Small intestine (tissue), 7 donors: ENCODE results near the gene WDR1. TPM values are rescaled to one million over a fixed set of nuclear protein-coding genes. Genes with fewer than 3 reads are reported as not detected.

Experiments used
- DNase-seq, 2 donors: peaks; one replicate each; pipeline versions ENCODE4 v3.0.0 to v3.0.0-alpha.2; 2013
- FAIRE-seq: peaks from 2 replicates; lab custom pipeline; 2012; peaks lifted over from hg19 to GRCh38; lab: Jason Lieb, UNC
- H3K27ac ChIP-seq, 3 donors: one replicate each; pipeline ENCODE4 v1.5.1; 2013; ENCODE audit warnings: low read length in 2 of 3, mild to moderate bottlenecking in 2 of 3, control low read depth in 1 of 3, inconsistent platforms in 1 of 3, low read depth in 1 of 3, moderate library complexity in 1 of 3
- H3K27me3 ChIP-seq, 3 donors: one replicate each; pipeline ENCODE4 v1.6.1; 2013; ENCODE audit warnings: low read length in 3 of 3, inconsistent platforms in 1 of 3; ENCODE audit not compliant: control insufficient read depth in 3 of 3, insufficient read depth in 3 of 3
- H3K36me3 ChIP-seq, 3 donors: one replicate each; pipeline ENCODE4 v1.6.1; 2013; ENCODE audit warnings: low read length in 3 of 3, inconsistent platforms in 1 of 3, low read depth in 1 of 3, mild to moderate bottlenecking in 1 of 3, moderate library complexity in 1 of 3; ENCODE audit not compliant: control insufficient read depth in 3 of 3, insufficient read depth in 2 of 3
- H3K4me1 ChIP-seq, 3 donors: one replicate each; pipeline ENCODE4 v1.6.1; 2013; ENCODE audit warnings: low read length in 2 of 3, inconsistent platforms in 1 of 3, low read depth in 1 of 3, mild to moderate bottlenecking in 1 of 3, moderate library complexity in 1 of 3; ENCODE audit not compliant: control insufficient read depth in 3 of 3, insufficient read depth in 2 of 3
- H3K4me3 ChIP-seq, 3 donors: one replicate each; pipeline ENCODE4 v1.5.1; 2013; ENCODE audit warnings: low read length in 3 of 3, control low read depth in 1 of 3, inconsistent platforms in 1 of 3, low read depth in 1 of 3, mild to moderate bottlenecking in 1 of 3, moderate library complexity in 1 of 3
- H3K9me3 ChIP-seq, 2 donors: one replicate each; pipeline ENCODE4 v1.6.1; 2013; ENCODE audit warnings: low read depth in 1 of 2, low read length in 1 of 2; ENCODE audit not compliant: control insufficient read depth in 2 of 2, insufficient read depth in 1 of 2
- WGBS, 3 donors: extraction: QIAGEN DNeasy Blood & Tissue Kit; methylation state at CpG; one replicate each; pipeline ENCODE4 v1.1.7; 2013; 5-methylcytosine and 5-hydroxymethylcytosine counted together
- polyA plus RNA-seq, 4 donors: library from polyadenylated mRNA; stranded (reverse) in 3 of 4; unstranded in 1 of 4; fragments of 200-250 nt in 3 of 4; fragments of 120-200 nt in 1 of 4; gene quantifications; one replicate each; pipeline versions ENCODE4 v1.2.1 to v1.2.3, GENCODE V29; 2013
- donor health status: healthy with polysubstance abuse.
- donor health status: control.
- donor health status: control.
- donor health status: Bipolar disorder and iron deficiency.
- donor health status: healthy.

WDR1 gene
- polyA plus RNA-seq, 4 donors: 147 to 196 (median 165) TPM

DNA sequence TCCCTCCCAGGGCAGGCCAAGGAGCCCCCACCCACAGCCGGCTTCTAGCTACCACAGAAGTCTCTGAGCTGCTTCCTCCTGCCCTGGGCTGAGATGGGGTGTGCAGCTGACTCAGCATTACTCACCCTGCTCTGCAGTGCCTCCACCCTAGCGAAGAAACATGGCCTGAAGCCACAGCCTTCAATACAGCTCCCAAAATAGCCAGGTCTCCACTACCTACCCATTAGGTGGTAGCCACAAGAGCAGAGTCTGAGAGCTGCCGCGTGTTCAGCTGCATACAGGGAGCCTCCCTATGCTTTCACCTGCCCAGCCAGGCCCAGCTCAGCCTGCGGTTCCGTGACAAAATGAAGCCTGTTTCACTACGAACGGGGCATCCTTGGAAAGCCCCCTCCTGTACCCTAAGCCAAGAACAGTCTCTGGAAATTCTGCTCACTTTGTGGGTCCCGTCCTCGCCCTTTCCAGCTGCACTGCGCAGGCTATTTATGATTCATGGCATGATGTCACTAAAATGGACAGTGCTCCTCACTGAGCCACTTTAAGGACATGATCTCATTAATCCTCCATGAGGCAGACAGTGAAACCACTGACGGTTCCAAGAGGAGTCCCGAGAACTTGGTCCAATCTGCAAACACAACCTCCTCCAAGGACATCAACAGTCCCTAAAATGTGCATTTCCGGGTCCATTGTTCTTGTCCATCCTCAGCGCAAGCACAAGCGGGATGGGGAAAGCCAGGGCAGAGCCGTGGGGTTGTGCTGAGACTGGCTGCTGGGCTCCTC lies 20.2 kb downstream of the WDR1 start:
- H3K27ac ChIP-seq: peak overlapping the region in 2 of 3 donors; percentile 39 to 87
- H3K27me3 ChIP-seq: no peaks in the 10 kb centered on the region
- no peaks in the 10 kb centered on the region for H3K9me3 ChIP-seq
- FAIRE-seq (no peak), DNase-seq (peak in 1 of 2 donors; percentile 60)
- H3K4me1 ChIP-seq: peaks cover 0 to 16% (median 11%) of the 10 kb centered on the region in 3 donors
- peaks cover 13 to 100% (median 26%) of the 10 kb centered on the region in 3 donors for H3K36me3 ChIP-seq
- WGBS, 3 donors: 45 to 75% (median 63%) methylated on average over 16 to 17 of the region's 17 CpGs
- H3K4me3 ChIP-seq: no peak overlapping the region

DNA sequence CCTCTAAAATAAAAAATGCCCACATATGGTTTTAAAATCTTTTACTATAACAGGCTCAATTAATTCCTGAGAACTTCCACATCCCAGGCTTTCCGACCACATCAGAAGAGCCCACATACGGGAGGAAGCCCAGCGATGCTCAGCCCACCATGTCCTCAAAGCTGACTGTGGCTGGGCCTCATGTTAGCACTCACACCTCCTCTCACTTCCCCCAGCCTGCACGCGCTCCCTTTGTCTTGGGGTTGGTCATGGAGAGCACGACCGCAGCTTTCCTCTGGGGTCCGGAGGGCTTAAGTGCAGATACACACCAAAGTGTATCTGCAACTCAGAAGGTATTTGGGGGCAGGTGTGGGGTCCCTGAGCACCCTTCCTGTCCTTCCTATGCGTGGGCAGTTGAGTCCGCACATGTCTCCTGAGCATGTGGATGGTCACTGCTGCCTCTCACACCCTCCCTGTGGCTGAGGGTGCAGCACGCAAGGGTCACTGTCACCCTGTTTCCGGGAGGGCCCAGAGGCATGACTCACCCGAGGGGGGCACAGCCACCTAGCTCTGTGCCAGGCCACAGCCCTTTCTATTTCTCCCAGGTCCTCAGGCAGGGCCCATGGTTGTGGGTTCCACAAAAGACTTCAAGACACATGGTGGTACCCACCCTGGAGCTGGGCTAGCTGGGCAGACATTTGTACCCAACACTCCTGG lies 21.2 kb downstream of the WDR1 start:
- H3K9me3 ChIP-seq: no peaks in the 10 kb centered on the region
- peaks cover 1 to 16% (median 14%) of the 10 kb centered on the region in 3 donors for H3K4me1 ChIP-seq
- peaks cover 15 to 100% (median 29%) of the 10 kb centered on the region in 3 donors for H3K36me3 ChIP-seq
- 72 to 74% (median 73%) methylated on average over 13 of the region's 13 CpGs for WGBS, 3 donors
- H3K4me3 ChIP-seq: no peak overlapping the region
- DNase-seq (no peak), FAIRE-seq (no peak)
- no peaks in the 10 kb centered on the region for H3K27me3 ChIP-seq
- H3K27ac ChIP-seq: peak overlapping the region in 2 of 3 donors; percentile 54 to 87

DNA sequence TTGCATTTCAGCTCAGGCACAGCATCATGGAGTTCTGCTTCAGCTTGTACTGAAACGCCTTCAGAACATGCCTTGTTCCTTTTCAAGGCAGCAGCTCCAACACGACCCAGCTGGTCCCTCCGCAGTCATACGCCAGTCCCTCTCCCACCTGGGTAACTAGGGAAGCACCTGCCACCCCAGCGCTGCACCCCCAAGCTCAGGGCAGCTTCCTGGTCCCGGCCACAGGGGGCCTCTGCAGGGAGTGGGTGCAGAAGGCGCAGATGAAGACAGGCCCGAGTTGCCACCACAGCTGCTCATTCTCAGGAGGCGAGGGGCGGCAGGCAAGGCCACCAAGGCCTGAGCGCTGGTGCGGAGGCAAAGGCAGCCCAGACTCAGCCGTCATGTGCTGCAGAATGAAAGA lies 21.8 kb downstream of the WDR1 start:
- H3K27ac ChIP-seq: peak overlapping the region in 1 of 3 donors; percentile 29
- no peaks in the 10 kb centered on the region for H3K9me3 ChIP-seq
- H3K4me3 ChIP-seq: no peak overlapping the region
- 65 to 87% (median 72%) methylated on average over 13 of the region's 13 CpGs for WGBS, 3 donors
- H3K27me3 ChIP-seq: no peaks in the 10 kb centered on the region
- H3K4me1 ChIP-seq: peaks cover 3 to 20% (median 19%) of the 10 kb centered on the region in 3 donors
- DNase-seq (no peak), FAIRE-seq (no peak)
- peaks cover 15 to 100% (median 29%) of the 10 kb centered on the region in 3 donors for H3K36me3 ChIP-seq

DNA sequence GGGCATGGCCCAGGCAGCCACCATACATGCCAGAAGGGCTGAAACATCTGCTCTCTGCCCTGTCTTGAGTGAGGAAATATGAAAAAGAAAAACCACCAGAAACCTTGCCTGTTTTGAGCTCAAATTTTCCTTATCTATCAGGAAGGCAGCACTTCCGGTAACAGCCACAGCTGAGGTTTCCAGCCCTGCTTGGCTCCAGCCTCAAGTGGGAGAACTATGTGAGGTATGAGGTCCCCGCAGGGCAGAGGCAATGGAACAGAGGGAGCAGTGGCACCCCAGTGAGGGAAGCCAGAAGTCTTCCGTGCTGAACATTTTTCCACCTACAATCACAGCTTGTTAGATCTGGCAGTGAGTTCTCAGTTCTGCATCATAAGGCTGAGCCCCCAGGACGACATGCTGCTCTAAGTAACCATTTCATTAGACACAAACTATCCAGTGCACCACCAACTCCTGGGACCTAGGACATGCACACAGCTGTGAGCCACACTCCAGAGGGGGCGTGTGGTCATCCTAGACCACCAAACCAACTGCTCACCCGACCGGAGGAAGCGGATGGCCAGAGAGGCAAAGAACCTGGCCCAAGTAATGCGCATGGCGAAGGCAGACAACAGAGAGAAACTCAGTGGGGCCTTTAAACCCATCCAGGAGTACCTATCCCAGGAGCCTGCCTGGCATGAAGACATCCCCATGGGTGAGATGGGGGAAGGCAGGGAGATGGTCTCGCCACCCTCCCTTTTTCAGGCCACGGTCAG lies 22.6 kb downstream of the WDR1 start:
- Histone ChIP-seq H3K9me3 (no peaks in the 10 kb centered on the region), H3K36me3 (peaks cover 15 to 97% (median 22%) of the 10 kb centered on the region in 3 donors), H3K27ac (peak overlapping the region in 2 of 3 donors; percentile 33 to 65), H3K4me1 (peaks cover 3 to 24% (median 20%) of the 10 kb centered on the region in 3 donors), H3K4me3 (no peak overlapping the region), H3K27me3 (no peaks in the 10 kb centered on the region)
- DNase-seq: no peak
- FAIRE-seq: no peak
- 71 to 83% (median 76%) methylated on average over 12 of the region's 12 CpGs for WGBS, 3 donors

DNA sequence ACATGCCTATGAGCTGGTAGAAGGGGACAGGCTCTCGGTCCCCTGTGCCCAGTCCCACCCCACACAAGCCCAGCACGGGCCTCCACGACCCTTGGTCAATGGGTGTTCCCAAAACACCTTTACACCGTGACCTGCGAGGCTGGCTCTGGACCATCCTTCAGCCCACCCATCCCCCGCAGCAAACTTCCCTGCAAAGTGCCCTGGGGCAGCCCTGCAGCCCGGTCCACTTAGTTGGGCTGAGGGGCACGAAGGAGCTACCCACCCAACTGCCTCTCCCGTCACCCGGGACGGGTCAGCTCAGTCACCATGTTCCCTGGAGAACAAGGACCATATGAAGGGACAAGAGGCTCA lies 23.4 kb downstream of the WDR1 start:
- FAIRE-seq: no peak
- DNase-seq: no peak
- Histone ChIP-seq H3K27me3 (no peaks in the 10 kb centered on the region), H3K4me3 (no peak overlapping the region), H3K27ac (peak overlapping the region in 2 of 3 donors; percentile 33 to 65), H3K36me3 (peaks cover 16 to 97% (median 17%) of the 10 kb centered on the region in 3 donors), H3K9me3 (no peaks in the 10 kb centered on the region), H3K4me1 (peaks cover 3 to 31% (median 23%) of the 10 kb centered on the region in 3 donors)
- WGBS, 3 donors: 64 to 76% (median 67%) methylated on average over 11 of the region's 11 CpGs

DNA sequence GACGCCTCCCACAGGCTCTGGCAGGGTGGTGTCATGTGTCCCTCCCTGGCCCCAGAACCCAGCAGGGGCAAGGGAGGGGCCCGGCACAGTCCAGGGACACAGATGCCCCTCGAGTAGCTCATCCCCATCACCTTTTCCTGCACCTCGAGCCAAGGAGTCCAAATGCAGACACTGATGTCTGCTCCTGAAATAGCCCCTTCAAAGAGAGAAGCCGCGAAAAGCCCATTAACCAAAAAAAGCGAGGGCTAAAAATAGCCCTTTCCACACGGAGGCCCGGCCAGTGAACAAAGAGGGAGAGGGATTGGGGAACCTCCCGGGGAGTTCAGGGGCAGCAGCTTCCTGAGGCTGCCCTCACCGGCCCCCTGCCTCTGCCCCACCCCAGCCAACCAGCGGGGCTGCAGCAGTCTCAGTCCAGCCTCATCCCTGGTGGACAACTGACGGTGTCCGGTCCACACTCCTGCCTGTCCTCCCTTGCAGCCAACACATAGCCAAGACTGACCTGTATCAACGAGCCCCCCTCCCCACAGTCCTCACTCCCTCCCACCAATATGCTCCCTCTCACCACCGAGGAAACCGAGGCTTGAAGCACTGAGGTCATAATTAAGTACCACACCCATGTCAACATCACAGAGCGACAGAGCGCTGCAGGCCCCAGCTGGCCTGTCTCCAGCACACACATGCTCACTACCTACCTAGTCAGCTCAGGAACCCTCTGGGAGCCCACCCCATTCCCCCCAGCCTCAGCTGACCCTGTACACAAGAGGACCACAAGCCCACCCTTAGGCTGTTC lies 23.9 kb downstream of the WDR1 start:
- peaks cover 3 to 31% (median 23%) of the 10 kb centered on the region in 3 donors for H3K4me1 ChIP-seq
- 53 to 60% (median 57%) methylated on average over 18 to 19 of the region's 19 CpGs for WGBS, 3 donors
- H3K27me3 ChIP-seq: no peaks in the 10 kb centered on the region
- no peak overlapping the region for H3K4me3 ChIP-seq
- no peak for FAIRE-seq
- DNase-seq: peak in 1 of 2 donors; percentile 29
- peaks cover 15 to 97% (median 21%) of the 10 kb centered on the region in 3 donors for H3K36me3 ChIP-seq
- H3K27ac ChIP-seq: peak overlapping the region in 1 of 3 donors; percentile 65
- no peaks in the 10 kb centered on the region for H3K9me3 ChIP-seq

DNA sequence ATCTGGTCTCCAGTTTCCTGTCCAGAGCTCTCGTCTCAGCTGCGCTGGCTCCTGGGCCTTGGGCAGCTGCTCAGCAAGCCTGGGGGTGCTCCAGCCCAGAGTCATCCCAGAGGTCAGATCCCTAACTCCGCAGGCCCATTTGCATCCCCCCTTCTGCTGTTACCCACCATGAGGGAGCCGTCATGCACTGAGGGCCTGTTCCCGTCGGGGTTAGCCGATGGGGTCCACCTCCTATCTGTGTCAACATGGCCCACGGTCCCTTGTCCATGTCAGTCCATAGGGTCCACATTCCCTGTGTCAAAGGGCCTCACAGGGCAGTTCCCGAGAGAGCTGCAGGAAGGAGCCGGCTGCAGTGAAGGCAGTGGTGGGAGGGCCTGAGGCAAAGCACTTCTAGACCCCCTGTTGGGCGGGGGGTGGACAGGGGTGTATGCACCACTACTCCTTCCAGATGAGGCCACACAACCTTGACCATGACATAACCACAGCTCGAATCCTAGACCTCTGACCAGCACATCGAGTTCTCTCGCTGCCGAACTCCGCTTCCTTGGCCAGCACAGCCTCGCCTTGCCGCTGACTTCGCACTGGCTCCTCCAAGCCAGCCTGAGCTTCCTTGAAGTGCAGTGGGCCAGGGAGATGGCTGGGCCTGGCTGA lies 24.9 kb downstream of the WDR1 start:
- no peak for DNase-seq
- no peak for FAIRE-seq
- 93 to 96% (median 94%) methylated on average over 19 of the region's 19 CpGs for WGBS, 3 donors
- Histone ChIP-seq H3K4me3 (no peak overlapping the region), H3K27me3 (no peaks in the 10 kb centered on the region), H3K4me1 (peaks cover 3 to 31% (median 20%) of the 10 kb centered on the region in 3 donors), H3K9me3 (no peaks in the 10 kb centered on the region), H3K36me3 (peaks cover 15 to 97% (median 24%) of the 10 kb centered on the region in 3 donors), H3K27ac (no peak overlapping the region)
